H9 (cell line): ENCODE measurements around the gene TCF7L1. TPM values are rescaled to one million over a fixed set of nuclear protein-coding genes. Genes with fewer than 3 reads are reported as not detected.

ENCODE experiments used
- DNase-seq: peaks from one replicate; pipeline ENCODE4 v3.0.0-alpha.2; 2017
- H2AFZ ChIP-seq: one replicate; pipeline ENCODE4 v1.6.1; 2013; ENCODE audit warnings: mild to moderate bottlenecking, low read length, control low read depth, moderate library complexity
- H2AK5ac ChIP-seq: 2 replicates; pipeline ENCODE4 v1.6.1; 2013; ENCODE audit warnings: low read length, control low read depth, mixed read lengths; ENCODE audit not compliant: insufficient read length
- H2BK120ac ChIP-seq: one replicate; pipeline ENCODE4 v1.6.1; 2013; ENCODE audit warnings: low read depth, mild to moderate bottlenecking, low read length, control low read depth, inconsistent platforms; ENCODE audit not compliant: poor library complexity, severe bottlenecking
- H2BK12ac ChIP-seq: 2 replicates; pipeline ENCODE4 v1.6.1; 2013; ENCODE audit warnings: low read length, control low read depth, mixed read lengths, low read depth; ENCODE audit not compliant: insufficient read length
- H2BK15ac ChIP-seq: 2 replicates; pipeline ENCODE4 v1.6.1; 2013; ENCODE audit warnings: low read depth, low read length, control low read depth
- H2BK20ac ChIP-seq: one replicate; pipeline ENCODE4 v1.6.1; 2013; ENCODE audit warnings: low read depth, mild to moderate bottlenecking, low read length, control low read depth, inconsistent platforms; ENCODE audit not compliant: poor library complexity, severe bottlenecking
- H2BK5ac ChIP-seq: 2 replicates; pipeline ENCODE4 v1.6.1; 2013; ENCODE audit warnings: low read length, control low read depth, mixed read lengths; ENCODE audit not compliant: insufficient read length
- H3K14ac ChIP-seq: 2 replicates; pipeline ENCODE4 v1.6.1; 2013; ENCODE audit warnings: low read length, control low read depth; ENCODE audit not compliant: insufficient read depth
- H3K18ac ChIP-seq: 2 replicates; pipeline ENCODE4 v1.6.1; 2013; ENCODE audit warnings: low read depth, mild to moderate bottlenecking, mixed read lengths, low read length, control low read depth; ENCODE audit not compliant: insufficient read length
- H3K23ac ChIP-seq: 2 replicates; pipeline ENCODE4 v1.6.1; 2013; ENCODE audit warnings: low read length, control low read depth, mixed read lengths, low read depth; ENCODE audit not compliant: insufficient read length
- H3K23me2 ChIP-seq: 2 replicates; pipeline ENCODE4 v1.6.1; 2013; ENCODE audit warnings: low read depth, mild to moderate bottlenecking, mixed read lengths, low read length, control low read depth; ENCODE audit not compliant: insufficient read length, poor library complexity, severe bottlenecking
- H3K27ac ChIP-seq: 2 replicates; pipeline ENCODE4 v1.5.1; 2013; ENCODE audit warnings: low read length, control low read depth, mixed read lengths, low read depth; ENCODE audit not compliant: insufficient read length
- H3K27me3 ChIP-seq: 2 replicates; pipeline ENCODE4 v1.6.1; 2013; ENCODE audit warnings: low read length, control low read depth, inconsistent platforms; ENCODE audit not compliant: insufficient read depth
- H3K4ac ChIP-seq: 2 replicates; pipeline ENCODE4 v1.6.1; 2013; ENCODE audit warnings: low read depth, mild to moderate bottlenecking, control low read depth, inconsistent platforms, low read length, moderate library complexity
- H3K4me1 ChIP-seq: 2 replicates; pipeline ENCODE4 v1.6.1; 2013; ENCODE audit warnings: low read length, control low read depth, inconsistent platforms; ENCODE audit not compliant: insufficient read depth
- H3K4me2 ChIP-seq: 2 replicates; pipeline ENCODE4 v1.6.1; 2013; ENCODE audit warnings: low read length, control low read depth, mixed read lengths; ENCODE audit not compliant: insufficient read length, insufficient read depth
- H3K56ac ChIP-seq: 2 replicates; pipeline ENCODE4 v1.6.1; 2013; ENCODE audit warnings: low read depth, mild to moderate bottlenecking, mixed read lengths, low read length, control low read depth; ENCODE audit not compliant: insufficient read length
- H3K79me1 ChIP-seq: 2 replicates; pipeline ENCODE4 v1.6.1; 2013; ENCODE audit warnings: low read depth, mild to moderate bottlenecking, moderate library complexity, low read length, control low read depth, inconsistent platforms; ENCODE audit not compliant: insufficient read depth, poor library complexity, severe bottlenecking
- H3K79me2 ChIP-seq: 2 replicates; pipeline ENCODE4 v1.6.1; 2013; ENCODE audit warnings: low read length, control low read depth, inconsistent platforms; ENCODE audit not compliant: insufficient read depth
- H3K9ac ChIP-seq: 2 replicates; pipeline ENCODE4 v1.6.1; 2013; ENCODE audit warnings: low read length, control low read depth, mixed read lengths; ENCODE audit not compliant: insufficient read length; ENCODE audit errors: extremely low read depth
- H3K9me3 ChIP-seq: one replicate; pipeline ENCODE4 v1.6.1; 2013; ENCODE audit warnings: low read depth, low read length, inconsistent platforms; ENCODE audit not compliant: control insufficient read depth
- H3T11ph ChIP-seq: one replicate; pipeline ENCODE4 v1.6.1; 2013; ENCODE audit warnings: mild to moderate bottlenecking, low read length, control low read depth, inconsistent platforms
- H4K20me1 ChIP-seq: one replicate; pipeline ENCODE4 v1.6.1; 2013; ENCODE audit not compliant: control insufficient read depth, insufficient read length, insufficient read depth
- H4K5ac ChIP-seq: 2 replicates; pipeline ENCODE4 v1.6.1; 2013; ENCODE audit warnings: low read depth, mild to moderate bottlenecking, mixed read lengths, low read length, control low read depth; ENCODE audit not compliant: insufficient read length
- H4K8ac ChIP-seq: replicated peaks from 2 replicates; pipeline ENCODE4 v1.6.1; 2013; ENCODE audit warnings: low read length, control low read depth, mixed read lengths, low read depth; ENCODE audit not compliant: insufficient read length
- H4K91ac ChIP-seq: 2 replicates; pipeline ENCODE4 v1.6.1; 2013; ENCODE audit warnings: low read depth, mild to moderate bottlenecking, moderate library complexity, mixed read lengths, low read length, control low read depth; ENCODE audit not compliant: insufficient read length
- H3K27ac Mint-ChIP-seq, 3 experiments: 2 replicates in 2 of 3; 3 replicates in 1 of 3; pipeline ENCODE4 v1.8.0; 2020 to 2021; ENCODE audit warnings: mixed read lengths in 3 of 3, mild to moderate bottlenecking in 1 of 3, moderate library complexity in 1 of 3
- H3K27me3 Mint-ChIP-seq: 2 replicates; pipeline ENCODE4 v1.8.0; 2021; ENCODE audit warnings: low read depth, mild to moderate bottlenecking, moderate library complexity, mixed read lengths
- H3K36me3 Mint-ChIP-seq, 3 experiments: 2 replicates in 2 of 3; 3 replicates in 1 of 3; pipeline ENCODE4 v1.8.0; 2020 to 2021; ENCODE audit warnings: low read depth in 3 of 3, mixed read lengths in 3 of 3; ENCODE audit not compliant: insufficient read depth in 1 of 3
- H3K4me1 Mint-ChIP-seq, 2 experiments: 2 replicates each; pipeline ENCODE4 v1.8.0; 2020; ENCODE audit warnings: mixed read lengths in 2 of 2
- H3K4me3 Mint-ChIP-seq, 2 experiments: 2 replicates in 1 of 2; 3 replicates in 1 of 2; pipeline ENCODE4 v1.8.0; 2020 to 2021; ENCODE audit warnings: mild to moderate bottlenecking in 2 of 2, mixed read lengths in 2 of 2, moderate library complexity in 1 of 2
- H3K9me3 Mint-ChIP-seq, 2 experiments: 2 replicates in 1 of 2; 3 replicates in 1 of 2; pipeline ENCODE4 v1.8.0; 2020; ENCODE audit warnings: mild to moderate bottlenecking in 2 of 2, mixed read lengths in 2 of 2, moderate library complexity in 1 of 2
- CTCF ChIP-seq: fragments of 200-600 bp; sonication (generic); conservative IDR thresholded peaks from 3 replicates; pipeline ENCODE4 v1.8.0; 2021; ENCODE audit warnings: antibody characterized with exemption, mild to moderate bottlenecking
- WGBS: extraction: QIAGEN DNeasy Blood & Tissue Kit; methylation state at CpG from one replicate; pipeline ENCODE4 v1.1.7; 2013; ENCODE audit warnings: missing lambda C conversion rate, low lambda C conversion rate, mixed read lengths; ENCODE audit not compliant: insufficient read length; ENCODE audit errors: extremely low coverage; 5-methylcytosine and 5-hydroxymethylcytosine counted together
- total RNA-seq: library from RNA; stranded (reverse); gene quantifications from 2 replicates; pipeline ENCODE4 v1.2.1, GENCODE V29; 2021

TCF7L1 gene
- total RNA-seq, 1 experiment from 2014 or later, result 112 TPM

DNA sequence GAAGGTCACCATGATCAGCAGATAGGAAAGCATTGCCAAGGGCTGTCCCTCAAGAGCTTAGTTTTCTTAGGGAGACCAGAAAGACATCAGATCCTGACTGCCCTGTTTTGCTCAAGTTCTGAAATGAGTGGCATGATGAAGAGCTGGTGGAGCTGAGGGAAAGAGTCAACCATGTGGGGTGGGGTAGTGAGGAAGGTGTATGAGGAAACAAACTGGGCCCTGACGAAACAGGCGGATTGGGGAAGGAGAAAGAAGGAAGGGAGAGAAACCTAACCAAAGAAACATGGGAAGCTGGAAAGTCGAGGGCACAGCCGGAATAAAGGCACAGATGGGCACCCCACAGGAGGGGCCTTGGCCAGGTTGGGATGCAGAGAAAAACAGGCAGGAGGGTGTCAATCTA lies 186.6 kb downstream of the TCF7L1 start:
- H4K20me1 ChIP-seq, result no peaks in the 10 kb centered on the region

More for the DNA sequence above, 186.6 kb downstream of the TCF7L1 start:
- no peak overlapping the region for H3T11ph ChIP-seq
- no peak for DNase-seq
- no peak overlapping the region for H3K23ac ChIP-seq
- H3K4me3 Mint-ChIP-seq, result no peak overlapping the region
- no peak overlapping the region for H3K56ac ChIP-seq
- H3K27me3 Mint-ChIP-seq, result no peaks in the 10 kb centered on the region; the same call in 1 of the 2 replicates
- no CpG with 5 or more reads among the region's 4 CpGs for WGBS
- H3K27ac Mint-ChIP-seq, result peak overlapping the region in 1 of 3 experiments; percentile 0; a peak in 1 of 7 replicates
- H3K9ac ChIP-seq, result no peak overlapping the region
- H3K14ac ChIP-seq, result no peak overlapping the region
- H3K9me3 ChIP-seq, result no peaks in the 10 kb centered on the region
- H4K91ac ChIP-seq, result no peak overlapping the region
- TF ChIP-seq CTCF, result no peak
- no peak overlapping the region for H2BK20ac ChIP-seq
- H3K27me3 ChIP-seq, result no peaks in the 10 kb centered on the region
- H3K36me3 Mint-ChIP-seq, result peaks cover 38 to 71% (median 67%) of the 10 kb centered on the region in 3 experiments; a peak in 6 of 7 replicates
- no peak overlapping the region for H3K4ac ChIP-seq
- H2BK5ac ChIP-seq, result no peak overlapping the region
- peaks cover 0 to 1% of the 10 kb centered on the region in 2 experiments; a peak in 1 of 4 replicates for H3K4me1 Mint-ChIP-seq
- no peak overlapping the region for H3K27ac ChIP-seq
- no peak overlapping the region for H3K4me2 ChIP-seq
- H3K9me3 Mint-ChIP-seq, result no peaks in the 10 kb centered on the region
- no peak overlapping the region for H2AK5ac ChIP-seq
- H3K79me1 ChIP-seq, result peaks cover 2% of the 10 kb centered on the region
- H3K79me2 ChIP-seq, result no peaks in the 10 kb centered on the region
- no peak overlapping the region for H4K8ac ChIP-seq
- no peaks in the 10 kb centered on the region for H3K4me1 ChIP-seq
- H2BK12ac ChIP-seq, result no peak overlapping the region
- H2BK15ac ChIP-seq, result no peak overlapping the region
- H2BK120ac ChIP-seq, result no peak overlapping the region
- H2AFZ ChIP-seq, result no peak overlapping the region
- H4K5ac ChIP-seq, result no peak overlapping the region
- H3K23me2 ChIP-seq, result no peaks in the 10 kb centered on the region
- H3K18ac ChIP-seq, result no peak overlapping the region
